HG03175 (cell line): Measurements from ENCODE around the gene RGS12.

Source experiments
- ATAC-seq: cut with Tn5 transposase; IDR thresholded peaks from one replicate; pipeline ENCODE4 v1.9.1; 2021; ENCODE audit warnings: mild to moderate bottlenecking, moderate library complexity; ENCODE audit not compliant: unreplicated experiment

Gene RGS12

GRCh38 chr4:3254302-3255131 lies 38.3 kb upstream of the RGS12 start:
- no peak for ATAC-seq

- no peak for ATAC-seq
Observed at GRCh38 chr4:3255611-3256186, 37.1 kb upstream of the RGS12 start.

- ATAC-seq, result no peak
Observed at GRCh38 chr4:3256230-3257102, 36.4 kb upstream of the RGS12 start.

GRCh38 chr4:3257103-3257555 lies 35.7 kb upstream of the RGS12 start:
- no peak for ATAC-seq

- peak; percentile 56 for ATAC-seq
Observed at GRCh38 chr4:3257556-3258482, 35.0 kb upstream of the RGS12 start.

- no peak for ATAC-seq
Observed at GRCh38 chr4:3261411-3262207, 31.2 kb upstream of the RGS12 start.

GRCh38 chr4:3262208-3263052 lies 30.4 kb upstream of the RGS12 start:
- ATAC-seq, result no peak

GRCh38 chr4:3263053-3263875 lies 29.6 kb upstream of the RGS12 start:
- no peak for ATAC-seq

GRCh38 chr4:3263876-3264193 lies 29.0 kb upstream of the RGS12 start:
- ATAC-seq, result no peak

GRCh38 chr4:3266076-3266475 lies 26.7 kb upstream of the RGS12 start:
- no peak for ATAC-seq

- no peak for ATAC-seq
Observed at GRCh38 chr4:3267576-3268394, 25.0 kb upstream of the RGS12 start.

GRCh38 chr4:3268395-3269104 lies 24.3 kb upstream of the RGS12 start:
- ATAC-seq, result no peak

- no peak for ATAC-seq
Observed at GRCh38 chr4:3269105-3269927, 23.5 kb upstream of the RGS12 start.

GRCh38 chr4:3269991-3270611 lies 22.7 kb upstream of the RGS12 start:
- no peak for ATAC-seq

- no peak for ATAC-seq
Observed at GRCh38 chr4:3271131-3271530, 21.7 kb upstream of the RGS12 start.
